Keratinocyte (primary cell): Measurements from ENCODE around the gene NDUFC2. TPM values are rescaled to one million over a fixed set of nuclear protein-coding genes. Genes with fewer than 3 reads are reported as not detected.

ENCODE experiments used
- DNase-seq: peaks from one replicate; pipeline ENCODE4 v3.0.0-alpha.2; 2011; ENCODE audit warnings: low read depth, missing footprints, low spot score
- FAIRE-seq: peaks from 2 replicates; lab custom pipeline; 2011; peaks lifted over from hg19 to GRCh38; lab: Jason Lieb, UNC
- H2AFZ ChIP-seq: 2 replicates; pipeline ENCODE4 v1.6.0; 2012; ENCODE audit warnings: low read length, control low read depth, inconsistent platforms; ENCODE audit not compliant: control insufficient read depth
- H3K27ac ChIP-seq: 2 replicates; pipeline ENCODE4 v1.5.1; 2011; ENCODE audit warnings: low read length; ENCODE audit not compliant: control insufficient read depth, insufficient read depth
- H3K27me3 ChIP-seq: 3 replicates; pipeline ENCODE4 v1.6.0; 2011; ENCODE audit warnings: low read length; ENCODE audit not compliant: control insufficient read depth, insufficient read depth; ENCODE audit errors: extremely low read depth
- H3K36me3 ChIP-seq, 2 experiments: 2 replicates in 1 of 2; 3 replicates in 1 of 2; pipeline ENCODE4 v1.5.1; 2011; ENCODE audit warnings: low read length in 2 of 2, mild to moderate bottlenecking in 1 of 2; ENCODE audit not compliant: control insufficient read depth in 2 of 2, insufficient read depth in 2 of 2; ENCODE audit errors: extremely low read depth in 1 of 2
- H3K4me1 ChIP-seq: 3 replicates; pipeline ENCODE4 v1.5.1; 2011; ENCODE audit warnings: low read length; ENCODE audit not compliant: control insufficient read depth, insufficient read depth; ENCODE audit errors: extremely low read depth
- H3K4me2 ChIP-seq: 3 replicates; pipeline ENCODE4 v1.6.0; 2011; ENCODE audit warnings: low read depth, low read length; ENCODE audit not compliant: control insufficient read depth, insufficient read depth; ENCODE audit errors: extremely low read depth
- H3K4me3 ChIP-seq, 3 experiments: fragments of 200-600 bp in 1 of 3; sonication (generic) in 1 of 3; 2 replicates in 2 of 3; 3 replicates in 1 of 3; pipeline ENCODE4 v1.5.1; 2011 to 2016; ENCODE audit warnings: low read length in 3 of 3, mild to moderate bottlenecking in 3 of 3, control low read depth in 2 of 3, inconsistent platforms in 1 of 3, low read depth in 1 of 3, mixed read lengths in 1 of 3, mixed run types in 1 of 3, moderate library complexity in 1 of 3; ENCODE audit not compliant: control insufficient read depth in 2 of 3, insufficient read depth in 2 of 3; ENCODE audit errors: extremely low read depth in 1 of 3
- H3K79me2 ChIP-seq: 2 replicates; pipeline ENCODE4 v1.6.0; 2012; ENCODE audit warnings: low read length; ENCODE audit not compliant: control insufficient read depth, insufficient read depth
- H3K9ac ChIP-seq: 3 replicates; pipeline ENCODE4 v1.6.0; 2011; ENCODE audit warnings: low read length; ENCODE audit not compliant: control insufficient read depth, insufficient read depth; ENCODE audit errors: extremely low read depth
- H3K9me1 ChIP-seq: 3 replicates; pipeline ENCODE4 v1.6.0; 2011; ENCODE audit warnings: low read length; ENCODE audit not compliant: control insufficient read depth, insufficient read depth; ENCODE audit errors: extremely low read depth
- H3K9me3 ChIP-seq: 2 replicates; pipeline ENCODE4 v1.5.1; 2012; ENCODE audit warnings: low read depth, low read length; ENCODE audit not compliant: control insufficient read depth
- H4K20me1 ChIP-seq: 3 replicates; pipeline ENCODE4 v1.6.0; 2011; ENCODE audit warnings: low read length; ENCODE audit not compliant: control insufficient read depth, insufficient read depth; ENCODE audit errors: extremely low read depth
- CTCF ChIP-seq, 3 experiments: IDR thresholded peaks in 1 of 3; conservative IDR thresholded peaks in 1 of 3; optimal IDR thresholded peaks in 1 of 3; 2 replicates in 2 of 3; 3 replicates in 1 of 3; pipeline versions ENCODE3 to v1.5.1; 2011; ENCODE audit warnings: low read length in 3 of 3, mild to moderate bottlenecking in 3 of 3, moderate library complexity in 2 of 3, control low read depth in 1 of 3, inconsistent platforms in 1 of 3; ENCODE audit not compliant: insufficient read depth in 2 of 3; ENCODE audit errors: extremely low read depth in 1 of 3
- EZH2 ChIP-seq: IDR thresholded peaks from one replicate; pipeline ENCODE4 v1.6.1; 2012; ENCODE audit warnings: inconsistent platforms, mild to moderate bottlenecking, low read length, moderate library complexity
- dilution Hi-C: fragments of 300-500 bp; cut with MboI; formaldehyde crosslinking; loops from one replicate; pipeline ENCODE4 v1.7.0; 2020; ENCODE audit warnings: low sequenced_read_pairs; ENCODE audit not compliant: extremely low pct_ligation_motif_present
- polyA plus RNA-seq, 5 experiments: library from polyadenylated mRNA; depleted of rRNA in 3 of 5; stranded (reverse) in 3 of 5; stranded (forward) in 1 of 5; unstranded in 1 of 5; fragments of >200 nt; gene quantifications; 1 replicate in 1 of 5; 2 replicates in 3 of 5; 3 replicates in 1 of 5; pipeline versions ENCODE4 v1.2.1 to v1.2.3, GENCODE V29; 2011 to 2012; ENCODE audit warnings: missing spikeins in 2 of 5, low read depth in 1 of 5, low replicate concordance in 1 of 5

Gene NDUFC2
- polyA plus RNA-seq, 1 donor (not counting 4 experiments of a cell fraction or from before 2014, with no cell fraction given) = 150 TPM

GRCh38 chr11:78067704-78068103 is 12.0 kb downstream of the NDUFC2 start:
- DNase-seq (no peak), FAIRE-seq (no peak)
- dilution Hi-C loops = no loop called here
- no peak overlapping the region for H3K4me3 ChIP-seq
- no peaks in the 10 kb centered on the region for H3K4me1 ChIP-seq
- no peak overlapping the region for H3K4me2 ChIP-seq
- no peaks in the 10 kb centered on the region for H3K9me1 ChIP-seq
- no peak overlapping the region for H3K27ac ChIP-seq
- no peaks in the 10 kb centered on the region for H4K20me1 ChIP-seq
- peaks cover 10 to 12% of the 10 kb centered on the region in 2 experiments for H3K36me3 ChIP-seq
- H3K9me3 ChIP-seq = no peaks in the 10 kb centered on the region
- H3K27me3 ChIP-seq = no peaks in the 10 kb centered on the region
- H2AFZ ChIP-seq = no peak overlapping the region
- peaks cover 10% of the 10 kb centered on the region for H3K79me2 ChIP-seq
- TF ChIP-seq CTCF (optimal IDR thresholded peaks at IDR 0.05 in 1 of 3, IDR thresholded peaks at IDR 0.05 in 1 of 3, conservative IDR thresholded peaks at IDR 0.05 in 1 of 3; ENCODE audit: extremely low read depth in 1 of 3, insufficient read depth in 2 of 3, low read length in 3 of 3) (no peak), EZH2 (no peak)
- no peak overlapping the region for H3K9ac ChIP-seq

- Histone ChIP-seq H2AFZ (no peak overlapping the region), H3K9ac (no peak overlapping the region), H3K9me1 (no peaks in the 10 kb centered on the region), H3K79me2 (peaks cover 1% of the 10 kb centered on the region), H3K9me3 (no peaks in the 10 kb centered on the region), H3K27ac (no peak overlapping the region), H4K20me1 (no peaks in the 10 kb centered on the region), H3K4me2 (no peak overlapping the region), H3K36me3 (peaks cover 9 to 10% of the 10 kb centered on the region in 2 experiments), H3K27me3 (no peaks in the 10 kb centered on the region), H3K4me3 (no peak overlapping the region), H3K4me1 (no peaks in the 10 kb centered on the region)
- dilution Hi-C loops = no loop called here
- DNase-seq = no peak
- TF ChIP-seq CTCF (optimal IDR thresholded peaks at IDR 0.05 in 1 of 3, IDR thresholded peaks at IDR 0.05 in 1 of 3, conservative IDR thresholded peaks at IDR 0.05 in 1 of 3; ENCODE audit: extremely low read depth in 1 of 3, insufficient read depth in 2 of 3, low read length in 3 of 3) (no peak), EZH2 (no peak)
- no peak for FAIRE-seq
These were observed 13.2 kb downstream of the NDUFC2 start for GRCh38 chr11:78066471-78066870.
